ENCODE measurements around the gene ZBTB42. TPM values are rescaled to one million over a fixed set of nuclear protein-coding genes. Genes with fewer than 3 reads are reported as not detected.

The ZBTB42 gene
- total RNA-seq, 1 donor from 2014 or later = 5.7 TPM

DNA sequence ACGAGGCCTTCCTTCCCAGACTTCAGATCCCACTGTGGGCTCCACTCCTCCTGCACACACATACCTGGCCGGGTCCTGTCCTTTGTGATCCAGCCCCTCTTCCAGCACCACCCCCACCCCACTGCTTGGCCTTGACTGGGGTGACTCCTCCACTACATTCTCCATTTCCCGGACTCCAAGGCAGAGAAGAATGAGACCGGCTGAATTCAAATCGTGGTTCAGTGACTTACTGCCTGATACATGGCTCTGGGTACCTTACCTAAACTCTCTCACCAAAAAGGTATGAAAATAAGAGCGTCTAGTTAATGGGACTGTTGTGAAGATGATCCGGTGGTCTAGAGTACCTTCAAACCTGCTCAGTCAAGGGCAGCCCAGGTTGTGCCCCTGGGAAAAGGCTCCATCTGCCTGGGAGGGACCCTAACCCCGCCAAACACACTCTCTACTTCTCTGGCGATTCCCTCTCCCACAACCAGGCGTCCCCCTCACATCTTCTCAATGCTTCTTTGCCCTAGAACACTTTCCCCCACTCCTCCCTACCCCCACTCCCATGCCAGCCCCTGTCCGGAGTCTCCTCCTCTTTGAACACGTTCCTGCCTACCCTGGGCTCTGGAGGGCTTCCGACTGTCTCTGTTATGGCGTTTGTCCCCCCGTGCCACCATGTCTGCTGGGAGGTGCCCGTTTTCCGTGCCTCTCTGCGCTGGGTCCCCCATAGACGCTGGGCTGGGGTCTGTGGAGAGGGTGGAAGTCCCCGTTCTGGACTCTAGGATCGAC, 1.5 kb upstream of the ZBTB42 start:
- DNase-seq = no peak

DNA sequence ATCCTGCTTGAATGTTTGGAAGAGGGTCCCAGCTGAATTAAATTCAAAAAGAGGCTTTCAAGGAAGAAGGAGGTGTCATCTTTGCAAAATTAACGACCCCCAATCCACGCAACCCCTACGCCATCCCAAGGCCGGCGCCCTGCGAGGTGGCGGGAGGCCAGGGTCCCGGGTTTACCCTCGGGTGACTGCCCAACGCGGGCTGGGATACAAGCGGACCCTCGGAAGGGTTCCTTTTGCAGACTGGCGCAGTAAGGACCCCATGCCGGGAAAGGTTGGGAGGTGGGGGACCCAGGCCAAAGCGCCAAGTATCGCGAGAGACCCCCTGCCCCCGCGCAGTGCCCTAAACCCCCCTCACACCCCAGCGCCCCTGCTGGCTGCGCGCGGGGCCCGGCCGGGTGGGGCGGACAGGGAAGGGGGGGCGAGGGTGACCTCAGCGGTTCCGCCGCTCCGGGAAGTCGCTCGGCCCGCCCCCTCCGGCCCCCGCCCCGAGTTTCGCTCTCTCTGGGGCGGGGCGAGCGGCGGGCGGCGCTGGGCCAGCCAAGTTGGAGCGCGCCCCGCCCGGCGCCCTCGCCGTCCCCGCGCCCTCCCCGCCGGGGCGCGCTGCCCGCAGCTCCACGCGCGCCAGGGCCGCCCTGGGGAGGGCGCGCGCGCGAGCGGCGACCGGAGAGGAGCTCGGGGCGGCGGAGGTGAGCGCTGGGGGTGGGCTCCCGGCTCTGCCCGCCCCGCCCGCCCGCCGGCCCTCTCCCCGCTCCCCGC, 708 bp upstream of the ZBTB42 start:
- TF ChIP-seq CTCF (IDR thresholded peaks at IDR 0.05; ENCODE audit: borderline replicate concordance) = peak; percentile 65
- H3K9me3 ChIP-seq (replicated peaks) = no peaks in the 10 kb centered on the region
- DNase-seq = peak; percentile 91
- H3K36me3 ChIP-seq = no peaks in the 10 kb centered on the region
- intact Hi-C loops (cut with micrococcal nuclease) = no loop called here
- peak overlapping the region; percentile 99 for H3K27ac ChIP-seq (replicated peaks)
- peak overlapping the region; percentile 91 for H3K4me3 ChIP-seq
- H3K27me3 ChIP-seq (ENCODE audit: low read depth) = no peaks in the 10 kb centered on the region
- H3K4me1 ChIP-seq = peaks cover 73% of the 10 kb centered on the region

More for the DNA sequence above, 1.5 kb upstream of the ZBTB42 start:
- peak overlapping the region; percentile 91 for H3K4me3 ChIP-seq
- H3K27ac ChIP-seq (replicated peaks) = peak overlapping the region; percentile 99
- no peaks in the 10 kb centered on the region for H3K36me3 ChIP-seq
- no peak for TF ChIP-seq CTCF (IDR thresholded peaks at IDR 0.05; ENCODE audit: borderline replicate concordance)
- intact Hi-C loops (cut with micrococcal nuclease) = no loop called here
- H3K9me3 ChIP-seq (replicated peaks) = no peaks in the 10 kb centered on the region
- peaks cover 76% of the 10 kb centered on the region for H3K4me1 ChIP-seq
- H3K27me3 ChIP-seq (ENCODE audit: low read depth) = no peaks in the 10 kb centered on the region

DNA sequence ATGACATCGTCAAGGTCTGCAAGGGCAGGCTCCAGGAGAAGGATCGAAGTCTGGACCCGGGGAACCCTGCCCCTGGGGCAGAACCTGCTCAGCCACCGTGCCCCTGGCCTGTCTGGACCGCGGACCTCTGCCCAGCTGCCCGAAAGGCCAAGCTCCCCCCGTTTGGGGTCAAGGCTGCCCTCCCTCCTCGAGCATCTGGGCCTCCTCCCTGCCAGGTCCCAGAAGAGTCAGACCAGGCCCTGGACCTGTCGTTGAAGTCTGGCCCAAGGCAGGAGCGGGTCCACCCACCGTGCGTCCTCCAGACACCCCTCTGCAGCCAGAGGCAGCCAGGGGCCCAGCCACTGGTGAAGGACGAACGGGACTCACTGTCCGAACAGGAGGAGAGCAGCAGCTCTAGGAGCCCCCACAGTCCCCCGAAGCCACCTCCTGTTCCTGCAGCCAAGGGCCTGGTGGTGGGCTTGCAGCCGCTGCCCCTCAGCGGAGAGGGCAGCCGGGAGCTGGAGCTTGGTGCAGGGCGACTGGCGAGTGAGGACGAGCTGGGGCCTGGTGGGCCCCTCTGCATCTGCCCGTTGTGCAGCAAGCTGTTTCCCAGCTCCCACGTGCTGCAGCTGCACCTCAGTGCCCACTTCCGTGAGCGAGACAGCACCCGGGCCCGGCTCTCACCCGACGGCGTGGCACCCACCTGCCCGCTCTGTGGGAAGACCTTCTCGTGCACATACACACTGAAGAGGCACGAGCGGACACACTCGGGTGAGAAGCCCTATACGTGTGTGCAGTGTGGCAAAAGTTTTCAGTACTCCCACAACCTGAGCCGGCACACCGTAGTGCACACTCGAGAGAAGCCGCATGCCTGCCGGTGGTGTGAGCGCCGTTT, 856 bp downstream of the ZBTB42 start:
- intact Hi-C loops (cut with micrococcal nuclease) = no loop called here
- peak overlapping the region; percentile 91 for H3K4me3 ChIP-seq
- H3K27me3 ChIP-seq (ENCODE audit: low read depth) = no peaks in the 10 kb centered on the region
- H3K36me3 ChIP-seq = no peaks in the 10 kb centered on the region
- peaks cover 73% of the 10 kb centered on the region for H3K4me1 ChIP-seq
- peak overlapping the region; percentile 99 for H3K27ac ChIP-seq (replicated peaks)
- TF ChIP-seq CTCF (IDR thresholded peaks at IDR 0.05; ENCODE audit: borderline replicate concordance) = no peak
- no peaks in the 10 kb centered on the region for H3K9me3 ChIP-seq (replicated peaks)
- no peak for DNase-seq

GRCh38 chr14:104802394-104803184, 1.7 kb downstream of the ZBTB42 start:
- intact Hi-C loops (cut with micrococcal nuclease) = no loop called here
- no peak overlapping the region for H3K27ac ChIP-seq (replicated peaks)
- no peaks in the 10 kb centered on the region for H3K27me3 ChIP-seq (ENCODE audit: low read depth)
- no peaks in the 10 kb centered on the region for H3K36me3 ChIP-seq
- no peak for TF ChIP-seq CTCF (IDR thresholded peaks at IDR 0.05; ENCODE audit: borderline replicate concordance)
- no peaks in the 10 kb centered on the region for H3K9me3 ChIP-seq (replicated peaks)
- H3K4me1 ChIP-seq = peaks cover 65% of the 10 kb centered on the region
- no peak overlapping the region for H3K4me3 ChIP-seq
- no peak for DNase-seq
